ENCODE results near the gene TRIM47. TPM values are rescaled to one million over a fixed set of nuclear protein-coding genes. Genes with fewer than 3 reads are reported as not detected.
A peak's percentile ranks its signal among the peaks of the same experiment; 100 is the strongest.

TRIM47 gene
- total and polyA plus RNA-seq, 2 of the 13 experiments (the other 11 are each of a cell fraction or from before 2014, with no cell fraction given) = 33.5 to 82.0 TPM

DNA sequence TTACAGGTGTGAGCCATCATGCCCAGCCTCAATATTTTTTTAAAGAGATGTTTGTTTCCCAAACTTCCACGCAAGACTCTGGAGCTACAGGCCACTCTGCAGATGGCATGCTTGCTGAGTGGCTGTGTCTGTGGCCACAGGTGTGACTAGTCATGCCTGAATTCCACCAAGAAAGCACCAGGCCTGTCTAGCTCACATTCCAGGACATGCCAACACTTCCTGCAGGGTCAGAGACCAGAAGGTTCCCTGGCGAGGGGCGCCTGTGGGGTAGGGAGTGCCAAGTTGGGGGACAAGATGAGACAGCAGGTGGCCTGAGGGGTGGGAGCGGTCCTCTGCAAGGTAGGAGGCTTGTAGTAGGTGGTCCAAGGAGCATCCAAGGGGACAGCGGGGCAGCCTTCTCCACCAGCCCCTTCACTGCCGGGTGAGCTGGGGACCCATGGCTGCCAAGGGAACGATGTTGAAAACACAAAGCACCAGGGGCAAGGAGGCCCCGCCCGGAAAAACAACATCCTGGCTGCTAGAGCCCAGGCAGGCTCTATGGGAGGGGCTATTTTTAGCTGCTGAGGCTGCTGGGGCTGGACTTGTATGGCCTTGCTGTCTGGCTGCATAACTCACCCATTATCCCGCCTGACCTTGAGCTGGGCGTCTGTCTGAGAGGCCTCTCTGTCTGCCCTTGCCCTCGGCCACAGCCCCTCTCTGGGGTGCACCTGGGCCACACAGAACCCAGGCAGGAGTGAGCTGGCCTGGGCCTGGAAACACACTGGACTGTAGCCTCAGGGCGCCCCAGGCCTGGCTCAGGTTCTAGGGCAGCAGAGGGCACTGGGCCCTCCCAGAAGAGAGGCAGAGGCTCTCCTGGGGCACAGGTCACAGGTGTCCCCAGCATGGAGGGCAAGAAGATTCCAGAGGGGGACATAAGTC lies 5.7 kb downstream of the TRIM47 start (continued):
- TF ChIP-seq, protein P1, sequence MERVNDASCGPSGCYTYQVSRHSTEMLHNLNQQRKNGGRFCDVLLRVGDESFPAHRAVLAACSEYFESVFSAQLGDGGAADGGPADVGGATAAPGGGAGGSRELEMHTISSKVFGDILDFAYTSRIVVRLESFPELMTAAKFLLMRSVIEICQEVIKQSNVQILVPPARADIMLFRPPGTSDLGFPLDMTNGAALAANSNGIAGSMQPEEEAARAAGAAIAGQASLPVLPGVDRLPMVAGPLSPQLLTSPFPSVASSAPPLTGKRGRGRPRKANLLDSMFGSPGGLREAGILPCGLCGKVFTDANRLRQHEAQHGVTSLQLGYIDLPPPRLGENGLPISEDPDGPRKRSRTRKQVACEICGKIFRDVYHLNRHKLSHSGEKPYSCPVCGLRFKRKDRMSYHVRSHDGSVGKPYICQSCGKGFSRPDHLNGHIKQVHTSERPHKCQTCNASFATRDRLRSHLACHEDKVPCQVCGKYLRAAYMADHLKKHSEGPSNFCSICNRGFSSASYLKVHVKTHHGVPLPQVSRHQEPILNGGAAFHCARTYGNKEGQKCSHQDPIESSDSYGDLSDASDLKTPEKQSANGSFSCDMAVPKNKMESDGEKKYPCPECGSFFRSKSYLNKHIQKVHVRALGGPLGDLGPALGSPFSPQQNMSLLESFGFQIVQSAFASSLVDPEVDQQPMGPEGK (CRISPR knock-in tag; IDR thresholded peaks at IDR 0.05) = peak; percentile 99
- TF ChIP-seq AGO2 (optimal IDR thresholded peaks at IDR 0.05; ENCODE audit: low read depth, low read length) (peak; percentile 99), ZNF382 (CRISPR knock-in tag; IDR thresholded peaks at IDR 0.05; ENCODE audit: borderline replicate concordance) (no peak), ZNF564 (CRISPR knock-in tag; IDR thresholded peaks at IDR 0.05) (0 out of 2 replicates have a peak, but pooled peaks have one; percentile 74), MNT (IDR thresholded peaks at IDR 0.05) (0 out of 2 replicates have a peak, but pooled peaks have one; percentile 3), SAFB2 (CRISPR knock-in tag; IDR thresholded peaks at IDR 0.05; ENCODE audit: borderline replicate concordance, low read depth) (peak; percentile 93), MED1 (CRISPR knock-in tag; IDR thresholded peaks at IDR 0.05) (peak; percentile 97), MXD1 (CRISPR knock-in tag; IDR thresholded peaks at IDR 0.05) (no peak), ZNF124 (CRISPR knock-in tag; IDR thresholded peaks at IDR 0.05) (0 out of 2 replicates have a peak, but pooled peaks have one; percentile 27), HIVEP1 (CRISPR knock-in tag; IDR thresholded peaks at IDR 0.05) (peak; percentile 92), TFAP4 (IDR thresholded peaks at IDR 0.05; ENCODE audit: borderline replicate concordance, low read depth) (peak; percentile 83; the same call in 1 of the 2 replicates), ZNF513 (CRISPR knock-in tag; conservative IDR thresholded peaks at IDR 0.05) (0 out of 2 replicates have a peak, but pooled peaks have one; percentile 71), PCBP1 (IDR thresholded peaks at IDR 0.05; ENCODE audit: borderline replicate concordance, low read depth, low read length) (no peak)
- TF ChIP-seq, protein P2, sequence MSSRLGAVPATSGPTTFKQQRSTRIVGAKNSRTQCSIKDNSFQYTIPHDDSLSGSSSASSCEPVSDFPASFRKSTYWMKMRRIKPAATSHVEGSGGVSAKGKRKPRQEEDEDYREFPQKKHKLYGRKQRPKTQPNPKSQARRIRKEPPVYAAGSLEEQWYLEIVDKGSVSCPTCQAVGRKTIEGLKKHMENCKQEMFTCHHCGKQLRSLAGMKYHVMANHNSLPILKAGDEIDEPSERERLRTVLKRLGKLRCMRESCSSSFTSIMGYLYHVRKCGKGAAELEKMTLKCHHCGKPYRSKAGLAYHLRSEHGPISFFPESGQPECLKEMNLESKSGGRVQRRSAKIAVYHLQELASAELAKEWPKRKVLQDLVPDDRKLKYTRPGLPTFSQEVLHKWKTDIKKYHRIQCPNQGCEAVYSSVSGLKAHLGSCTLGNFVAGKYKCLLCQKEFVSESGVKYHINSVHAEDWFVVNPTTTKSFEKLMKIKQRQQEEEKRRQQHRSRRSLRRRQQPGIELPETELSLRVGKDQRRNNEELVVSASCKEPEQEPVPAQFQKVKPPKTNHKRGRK (CRISPR knock-in tag; IDR thresholded peaks at IDR 0.05) = peak; percentile 86; the same call in 1 of the 2 replicates

Data from HepG2 (cell line).